ENCODE measurements around the gene HSD3B2.

Gene HSD3B2

DNA sequence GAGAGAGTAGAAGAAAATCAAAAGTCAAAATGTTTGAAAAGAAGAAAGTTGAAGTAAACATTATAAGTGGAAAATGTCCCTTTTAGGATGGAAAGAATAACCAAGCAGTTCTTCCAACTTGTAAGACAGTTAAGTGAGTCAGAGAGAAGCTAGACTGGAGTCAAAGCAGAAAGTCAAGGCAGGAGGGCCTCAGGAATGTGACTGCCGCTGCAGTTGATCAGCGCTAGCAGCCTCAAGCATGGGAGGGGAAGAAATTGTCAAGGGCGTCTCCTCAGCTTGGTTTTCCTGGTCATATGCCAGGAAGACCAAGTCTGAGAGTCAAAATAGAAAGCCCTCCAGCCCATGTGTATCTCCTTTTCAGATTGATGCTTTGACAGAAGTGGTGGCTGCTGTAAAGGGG, 23.2 kb upstream of the HSD3B2 start:
- no peak for DNase-seq (ENCODE audit: low read depth, low spot score)
- no peak overlapping the region for H3K4me3 ChIP-seq (ENCODE audit: low read length)

DNA sequence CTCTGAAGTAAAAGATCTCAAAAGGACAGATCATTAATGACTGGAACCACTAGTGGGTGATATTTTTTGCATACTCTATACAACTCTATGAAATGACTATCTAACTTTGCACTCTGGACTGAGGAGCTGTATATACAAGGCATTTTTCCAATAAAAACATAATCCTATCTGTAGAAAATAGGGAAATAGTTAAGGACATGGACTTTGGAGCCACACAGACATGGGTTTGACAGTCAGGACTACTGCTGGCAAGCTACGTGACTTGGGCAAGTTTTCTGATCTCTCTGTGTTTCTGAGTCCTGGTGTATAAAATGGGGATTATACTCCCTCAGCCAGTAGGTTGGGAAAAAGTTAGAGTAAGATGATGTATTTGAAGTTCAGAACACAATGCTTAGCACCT, 20.9 kb upstream of the HSD3B2 start:
- no peak overlapping the region for H3K4me3 ChIP-seq (ENCODE audit: low read length)
- DNase-seq (ENCODE audit: low read depth, low spot score) = no peak

DNA sequence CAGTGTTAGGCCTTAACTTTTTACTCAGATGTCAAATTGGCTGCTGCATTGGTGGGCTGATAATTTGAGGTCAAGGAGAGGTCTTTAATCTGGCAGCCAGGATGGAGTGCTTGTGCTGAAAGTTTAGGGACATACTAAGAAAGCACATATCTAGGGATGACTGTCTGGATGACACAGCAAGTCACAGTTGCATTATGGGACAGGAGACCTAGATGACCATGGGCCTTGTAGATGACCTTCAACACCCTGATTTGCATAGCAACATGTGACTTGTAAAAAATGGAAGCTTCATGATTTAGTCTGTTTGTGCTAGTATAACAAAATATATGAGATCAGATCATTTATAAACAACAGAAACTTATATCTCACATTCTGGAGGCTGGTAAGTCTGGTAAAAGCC, 18.0 kb upstream of the HSD3B2 start:
- no peak overlapping the region for H3K4me3 ChIP-seq (ENCODE audit: low read length)

GRCh38 chr1:119397986-119398385, 17.0 kb upstream of the HSD3B2 start:
- H3K4me3 ChIP-seq (ENCODE audit: low read length) = no peak overlapping the region
- no peak for DNase-seq (ENCODE audit: low read depth, low spot score)

More for the DNA sequence above, 18.0 kb upstream of the HSD3B2 start:
- DNase-seq (ENCODE audit: low read depth, low spot score) = no peak

DNA sequence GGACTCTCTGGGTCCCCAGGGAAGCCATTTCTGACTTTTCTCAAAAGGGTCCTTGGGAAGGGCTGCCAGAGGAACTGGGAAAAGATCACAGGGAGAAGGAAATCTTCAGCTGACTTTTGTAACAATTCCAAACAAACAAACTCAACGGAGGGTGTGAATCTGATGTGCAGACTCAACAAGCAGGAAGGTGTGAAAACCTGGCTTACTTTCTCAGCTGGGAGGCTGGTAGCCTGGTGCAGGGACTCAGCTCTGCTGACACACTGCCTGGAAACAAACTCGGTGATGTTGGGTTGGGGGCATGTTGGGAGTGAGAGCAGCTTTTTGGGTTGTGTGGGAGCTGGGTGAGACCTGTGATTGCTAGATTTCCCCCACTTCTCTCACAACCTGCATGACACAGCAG, 10.2 kb upstream of the HSD3B2 start:
- H3K4me3 ChIP-seq (ENCODE audit: low read length) = no peak overlapping the region
- no peak for DNase-seq (ENCODE audit: low read depth, low spot score)

DNA sequence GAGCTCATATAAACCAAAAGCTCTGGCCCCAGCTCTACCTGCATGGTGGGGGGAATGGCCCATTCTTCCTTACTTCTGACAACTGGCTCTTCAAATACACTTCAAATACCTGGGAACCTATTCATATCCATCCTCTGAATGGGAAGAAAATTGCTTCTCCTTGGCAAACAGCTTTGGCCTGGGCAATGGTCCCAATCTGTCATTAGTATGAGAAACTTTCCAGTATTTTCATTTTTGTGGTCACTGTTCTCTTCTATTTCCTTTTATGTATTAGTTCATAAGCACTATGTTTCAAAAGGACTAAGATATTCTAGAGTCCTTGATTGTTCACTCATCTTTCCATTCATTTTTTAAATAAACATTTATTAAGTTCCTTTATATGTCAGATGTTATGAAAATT, 5.2 kb upstream of the HSD3B2 start:
- no peak overlapping the region for H3K4me3 ChIP-seq (ENCODE audit: low read length)
- no peak for DNase-seq (ENCODE audit: low read depth, low spot score)

GRCh38 chr1:119410961-119411360, 4.0 kb upstream of the HSD3B2 start:
- H3K4me3 ChIP-seq (ENCODE audit: low read length) = no peak overlapping the region
- DNase-seq (ENCODE audit: low read depth, low spot score) = no peak

DNA sequence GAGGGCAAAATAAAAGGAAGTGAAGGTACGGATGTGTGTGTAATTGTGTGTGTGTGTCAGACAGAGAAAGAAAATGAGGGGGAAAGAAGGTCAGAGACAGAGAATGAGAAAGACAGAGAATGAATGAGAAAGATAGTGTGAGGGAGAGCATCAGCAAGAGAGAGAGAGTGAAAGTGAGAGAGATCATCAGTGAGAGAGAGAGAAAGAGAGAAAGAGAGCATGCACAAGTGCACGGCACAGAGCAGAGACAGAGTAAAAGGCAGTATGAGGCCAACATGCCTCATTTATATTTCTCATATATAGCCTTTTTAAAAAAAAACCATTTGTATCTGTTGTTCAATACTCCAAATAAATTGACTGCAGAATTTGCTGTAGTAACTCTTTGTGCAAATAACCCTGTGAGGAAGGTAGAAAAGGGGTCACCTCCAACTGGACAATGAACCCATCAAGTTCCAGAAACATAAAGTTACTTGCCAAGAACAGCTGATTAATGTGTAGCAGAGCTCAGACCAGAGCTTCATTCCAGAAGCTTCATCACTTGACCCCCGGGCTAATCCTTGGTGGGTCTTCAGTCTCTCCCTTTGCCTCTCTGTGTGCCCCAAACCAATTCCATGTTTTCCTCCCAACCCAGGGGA, 1.2 kb downstream of the HSD3B2 start:
- H3K4me3 ChIP-seq (ENCODE audit: low read length) = no peak overlapping the region
- no peak for DNase-seq (ENCODE audit: low read depth, low spot score)

- no peak for DNase-seq (ENCODE audit: low read depth, low spot score)
- H3K4me3 ChIP-seq (ENCODE audit: low read length) = no peak overlapping the region
Measured at GRCh38 chr1:119419109-119419508, 4.2 kb downstream of the HSD3B2 start.

- no peak overlapping the region for H3K4me3 ChIP-seq (ENCODE audit: low read length)
- no peak for DNase-seq (ENCODE audit: low read depth, low spot score)
Measured at GRCh38 chr1:119420638-119421037, 5.7 kb downstream of the HSD3B2 start.

- H3K4me3 ChIP-seq (ENCODE audit: low read length) = no peak overlapping the region
- DNase-seq (ENCODE audit: low read depth, low spot score) = no peak
Measured at GRCh38 chr1:119422631-119423030, 7.7 kb downstream of the HSD3B2 start.

DNA sequence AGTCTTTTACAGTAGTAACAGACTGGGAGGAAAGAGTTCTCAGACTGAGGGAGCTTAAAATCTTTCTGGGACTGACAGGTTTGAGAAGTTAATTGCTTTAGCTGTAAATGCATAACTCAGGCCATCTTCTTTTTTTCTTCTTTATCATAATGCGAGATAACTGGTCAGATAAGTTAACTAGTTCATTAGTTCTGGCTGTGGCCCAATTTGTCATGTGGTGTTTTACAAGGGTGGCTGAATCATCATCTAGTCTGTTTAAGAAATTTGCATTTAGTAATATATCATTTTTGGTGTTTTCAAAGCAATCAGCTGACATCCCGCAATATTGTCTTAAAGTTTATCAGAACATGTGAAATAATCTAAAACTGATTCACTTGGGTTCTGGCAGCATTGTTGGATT, 14.0 kb downstream of the HSD3B2 start:
- H3K4me3 ChIP-seq (ENCODE audit: low read length) = no peak overlapping the region
- DNase-seq (ENCODE audit: low read depth, low spot score) = no peak

DNA sequence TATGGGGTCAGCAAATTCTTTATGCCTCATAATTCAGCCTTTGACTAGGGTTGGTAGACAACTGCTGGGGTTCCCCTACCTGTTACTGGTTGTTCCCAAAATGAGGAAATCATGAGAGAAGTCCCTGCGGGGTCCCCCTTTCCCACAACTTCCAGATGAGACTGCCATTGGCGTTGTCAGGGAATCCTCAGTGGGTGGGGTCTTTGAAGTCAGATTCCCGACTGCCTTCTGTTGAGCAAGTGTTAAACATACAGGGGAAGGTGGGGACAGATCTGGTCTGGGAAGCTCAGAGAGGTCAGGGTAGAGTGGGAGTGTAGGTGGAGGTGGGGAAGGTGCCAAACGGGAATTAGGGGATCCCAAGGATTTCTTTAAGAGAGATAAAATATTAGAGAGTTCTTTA, 14.7 kb downstream of the HSD3B2 start:
- H3K4me3 ChIP-seq (ENCODE audit: low read length) = no peak overlapping the region
- DNase-seq (ENCODE audit: low read depth, low spot score) = no peak

DNA sequence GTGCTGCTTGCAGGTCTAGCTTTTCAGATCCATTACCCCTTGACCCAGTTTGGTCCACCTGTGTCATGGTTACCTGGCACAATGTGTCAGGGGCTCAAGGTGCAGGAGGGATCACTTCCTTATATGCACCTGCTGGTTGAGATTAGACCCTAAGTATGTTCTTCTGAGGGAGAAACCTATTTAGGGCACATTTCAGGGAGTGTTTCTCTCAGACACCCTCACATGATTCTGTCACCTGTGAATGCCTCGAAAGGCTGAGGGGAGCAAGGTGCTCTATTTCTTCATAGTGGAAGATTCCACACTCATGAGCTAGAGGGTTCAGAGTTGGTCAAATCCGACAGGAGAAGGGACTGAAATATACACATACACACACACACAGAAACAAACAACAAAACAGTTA, 15.5 kb downstream of the HSD3B2 start:
- no peak for DNase-seq (ENCODE audit: low read depth, low spot score)
- H3K4me3 ChIP-seq (ENCODE audit: low read length) = no peak overlapping the region

DNA sequence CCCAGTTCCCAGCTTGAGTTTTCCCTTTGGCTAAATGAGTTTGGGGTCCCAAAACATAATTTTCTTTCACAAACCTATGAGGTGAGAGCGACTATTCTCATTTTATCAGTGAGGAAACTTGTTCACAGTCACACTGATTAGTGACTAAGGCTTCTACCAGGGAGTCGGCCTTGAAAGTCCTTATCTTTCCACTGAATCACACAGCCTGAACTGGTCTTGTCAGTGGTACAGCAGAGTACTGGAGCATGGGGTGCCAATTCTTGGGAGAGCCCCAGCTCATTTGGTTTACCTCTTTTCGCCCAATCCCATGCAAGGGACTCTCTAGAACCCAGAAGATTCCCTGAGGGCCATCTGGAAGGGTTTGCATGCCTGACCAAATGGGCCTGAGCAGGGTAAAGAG, 16.9 kb downstream of the HSD3B2 start:
- DNase-seq (ENCODE audit: low read depth, low spot score) = no peak
- H3K4me3 ChIP-seq (ENCODE audit: low read length) = no peak overlapping the region

- DNase-seq (ENCODE audit: low read depth, low spot score) = no peak
- H3K4me3 ChIP-seq (ENCODE audit: low read length) = no peak overlapping the region
Measured at GRCh38 chr1:119435052-119435451, 20.1 kb downstream of the HSD3B2 start.

DNA sequence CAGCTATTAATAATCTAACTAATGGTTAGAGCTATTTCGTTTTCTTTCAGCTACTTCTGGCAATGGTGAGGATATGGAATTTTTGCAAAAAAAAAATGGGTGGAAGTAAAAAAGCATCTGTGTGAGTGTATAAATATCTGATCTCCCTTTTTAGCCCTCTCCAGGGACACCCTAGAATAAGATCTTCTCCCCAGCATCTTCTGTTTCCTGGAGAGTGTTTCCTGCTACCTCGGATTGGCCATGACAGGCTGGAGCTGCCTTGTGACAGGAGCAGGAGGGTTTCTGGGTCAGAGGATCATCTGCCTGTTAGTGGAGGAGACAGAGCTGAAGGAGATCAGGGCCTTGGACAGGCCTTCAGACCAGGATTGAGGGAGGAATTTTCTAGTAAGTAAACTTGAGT, 23.8 kb downstream of the HSD3B2 start:
- H3K4me3 ChIP-seq (ENCODE audit: low read length) = no peak overlapping the region
- DNase-seq (ENCODE audit: low read depth, low spot score) = no peak

GRCh38 chr1:119440721-119441307, 25.9 kb downstream of the HSD3B2 start:
- no peak for DNase-seq (ENCODE audit: low read depth, low spot score)

DNA sequence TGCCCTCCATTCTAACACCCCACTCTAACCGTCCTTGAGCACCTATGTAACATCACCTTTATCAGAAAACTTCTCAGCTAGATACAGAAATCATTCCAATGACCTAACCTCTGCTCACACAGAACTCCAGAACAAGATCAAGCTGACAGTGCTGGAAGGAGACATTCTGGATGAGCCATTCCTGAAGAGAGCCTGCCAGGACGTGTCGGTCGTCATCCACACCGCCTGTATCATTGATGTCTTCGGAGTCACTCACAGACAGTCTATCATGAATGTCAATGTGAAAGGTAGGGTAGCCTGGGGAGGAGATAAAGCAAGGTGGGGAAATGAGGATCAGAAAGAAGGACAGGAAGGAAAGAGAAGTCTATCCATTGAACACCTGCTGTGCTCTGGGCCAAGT, 27.8 kb downstream of the HSD3B2 start:
- H3K4me3 ChIP-seq (ENCODE audit: low read length) = no peak overlapping the region
- no peak for DNase-seq (ENCODE audit: low read depth, low spot score)

More at GRCh38 chr1:119440721-119441307, 25.9 kb downstream of the HSD3B2 start:
- no peak overlapping the region for H3K4me3 ChIP-seq (ENCODE audit: low read length)

GRCh38 chr1:119446321-119446720, 31.4 kb downstream of the HSD3B2 start:
- no peak overlapping the region for H3K4me3 ChIP-seq (ENCODE audit: low read length)
- no peak for DNase-seq (ENCODE audit: low read depth, low spot score)

- no peak for DNase-seq (ENCODE audit: low read depth, low spot score)
- no peak overlapping the region for H3K4me3 ChIP-seq (ENCODE audit: low read length)
Measured at GRCh38 chr1:119447344-119448126, 32.6 kb downstream of the HSD3B2 start.
